HEK293T (cell line): Measurements from ENCODE around the gene RGL3.

Experiments
- ARNT ChIP-seq: fragments of 450-650 bp; IDR thresholded peaks from 2 replicates; pipeline ENCODE4 v1.6.1; 2017; ENCODE audit warnings: mild to moderate bottlenecking
- FOXK2 ChIP-seq: fragments of 450-650 bp; IDR thresholded peaks from 2 replicates; pipeline ENCODE4 v1.6.1; 2016; ENCODE audit warnings: mild to moderate bottlenecking
- L3MBTL2 ChIP-seq: fragments of 450-650 bp; conservative IDR thresholded peaks from 2 replicates; pipeline ENCODE4 v1.6.1; 2016; ENCODE audit warnings: mild to moderate bottlenecking
- LEF1 ChIP-seq: fragments of 450-650 bp; IDR thresholded peaks from 2 replicates; pipeline ENCODE4 v1.6.1; 2017; ENCODE audit warnings: mild to moderate bottlenecking, borderline replicate concordance
- NFRKB ChIP-seq: fragments of 450-650 bp; IDR thresholded peaks from 2 replicates; pipeline ENCODE4 v1.6.1; 2016; ENCODE audit warnings: mild to moderate bottlenecking, moderate library complexity
- SP1 ChIP-seq: fragments of 450-650 bp; IDR thresholded peaks from 2 replicates; pipeline ENCODE4 v1.6.1; 2017
- SUZ12 ChIP-seq: fragments of 450-650 bp; IDR thresholded peaks from 2 replicates; pipeline ENCODE4 v1.6.1; 2016; ENCODE audit warnings: mild to moderate bottlenecking
- TARDBP ChIP-seq: fragments of 450-650 bp; IDR thresholded peaks from 2 replicates; pipeline ENCODE4 v1.6.1; 2016
- ZNF384 ChIP-seq: fragments of 450-650 bp; IDR thresholded peaks from 2 replicates; pipeline ENCODE4 v1.6.1; 2016

DNA sequence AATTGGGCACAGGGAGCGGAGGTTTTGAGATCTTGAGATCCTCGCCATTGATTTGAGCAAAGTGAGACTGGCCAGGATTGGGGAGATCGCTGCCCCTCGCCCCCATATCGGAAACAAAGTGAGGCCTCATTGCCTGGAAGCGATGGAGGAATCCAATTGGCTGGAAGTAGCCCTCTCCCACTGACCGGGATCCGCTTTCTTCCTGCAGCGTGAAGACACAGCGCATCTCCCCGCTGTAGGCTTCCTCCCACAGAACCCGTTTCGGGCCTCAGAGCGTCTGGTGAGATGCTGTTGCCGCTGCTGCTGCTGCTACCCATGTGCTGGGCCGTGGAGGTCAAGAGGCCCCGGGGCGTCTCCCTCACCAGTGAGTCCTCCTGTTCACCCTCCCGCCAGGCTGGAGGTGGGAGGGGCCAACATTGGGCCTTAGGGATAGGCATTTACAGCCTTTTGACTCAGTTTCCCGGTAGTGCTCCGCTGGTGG lies 16.8 kb upstream of the RGL3 start:
- TF ChIP-seq L3MBTL2 = no peak
- TF ChIP-seq FOXK2 = no peak
- TF ChIP-seq NFRKB = no peak
- TF ChIP-seq ARNT = no peak
- no peak for TF ChIP-seq SP1
- TF ChIP-seq SUZ12 = no peak
- TF ChIP-seq ZNF384 = no peak
- no peak for TF ChIP-seq TARDBP
- no peak for TF ChIP-seq LEF1
